Measurements from ENCODE around the gene SEL1L. TPM values are rescaled to one million over a fixed set of nuclear protein-coding genes. Genes with fewer than 3 reads are reported as not detected.
"Not testable (repeated sequence)": the region's sequence is repeated elsewhere in the genome, so short reads cannot be mapped to it uniquely, and the experiment has no call there.

Gene SEL1L
- total RNA-seq, 1 donor from 2014 or later = 28.0 TPM

GRCh38 chr14:81465507-81466228, 68.0 kb downstream of the SEL1L start:
- Histone ChIP-seq H3K27me3 (no peaks in the 10 kb centered on the region), H3F3A (ENCODE audit: low read depth) (no peaks in the 10 kb centered on the region), H2AFZ (replicated peaks) (peak overlapping the region; percentile 100), H3K4me2 (no peak overlapping the region), H3K36me3 (no peaks in the 10 kb centered on the region), H3K79me2 (ENCODE audit: low read depth) (no peaks in the 10 kb centered on the region), H4K20me1 (ENCODE audit: low read depth) (no peaks in the 10 kb centered on the region), H3K4me3 (no peak overlapping the region), H3K27ac (no peak overlapping the region), H3K4me1 (no peaks in the 10 kb centered on the region), H3K9me3 (ENCODE audit: low read depth) (no peaks in the 10 kb centered on the region), H3K9ac (no peak overlapping the region)
- no peak for DNase-seq (ENCODE audit: low spot score)
- Mint-ChIP-seq H3K27ac (peak overlapping the region; percentile 57), H3K4me3 (no peak overlapping the region), H3K27me3 (ENCODE audit: insufficient read depth, low read depth) (peaks cover 4% of the 10 kb centered on the region), H3K4me1 (peaks cover 9% of the 10 kb centered on the region), H3K36me3 (peaks cover 2% of the 10 kb centered on the region), H3K9me3 (peaks cover 9% of the 10 kb centered on the region)
- TF ChIP-seq EZH2 (IDR thresholded peaks at IDR 0.05) (no peak), EZH2phosphoT487 (IDR thresholded peaks at IDR 0.05) (no peak)
- TF ChIP-seq, protein P1, sequence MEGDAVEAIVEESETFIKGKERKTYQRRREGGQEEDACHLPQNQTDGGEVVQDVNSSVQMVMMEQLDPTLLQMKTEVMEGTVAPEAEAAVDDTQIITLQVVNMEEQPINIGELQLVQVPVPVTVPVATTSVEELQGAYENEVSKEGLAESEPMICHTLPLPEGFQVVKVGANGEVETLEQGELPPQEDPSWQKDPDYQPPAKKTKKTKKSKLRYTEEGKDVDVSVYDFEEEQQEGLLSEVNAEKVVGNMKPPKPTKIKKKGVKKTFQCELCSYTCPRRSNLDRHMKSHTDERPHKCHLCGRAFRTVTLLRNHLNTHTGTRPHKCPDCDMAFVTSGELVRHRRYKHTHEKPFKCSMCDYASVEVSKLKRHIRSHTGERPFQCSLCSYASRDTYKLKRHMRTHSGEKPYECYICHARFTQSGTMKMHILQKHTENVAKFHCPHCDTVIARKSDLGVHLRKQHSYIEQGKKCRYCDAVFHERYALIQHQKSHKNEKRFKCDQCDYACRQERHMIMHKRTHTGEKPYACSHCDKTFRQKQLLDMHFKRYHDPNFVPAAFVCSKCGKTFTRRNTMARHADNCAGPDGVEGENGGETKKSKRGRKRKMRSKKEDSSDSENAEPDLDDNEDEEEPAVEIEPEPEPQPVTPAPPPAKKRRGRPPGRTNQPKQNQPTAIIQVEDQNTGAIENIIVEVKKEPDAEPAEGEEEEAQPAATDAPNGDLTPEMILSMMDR (IDR thresholded peaks at IDR 0.05) = no peak

DNA sequence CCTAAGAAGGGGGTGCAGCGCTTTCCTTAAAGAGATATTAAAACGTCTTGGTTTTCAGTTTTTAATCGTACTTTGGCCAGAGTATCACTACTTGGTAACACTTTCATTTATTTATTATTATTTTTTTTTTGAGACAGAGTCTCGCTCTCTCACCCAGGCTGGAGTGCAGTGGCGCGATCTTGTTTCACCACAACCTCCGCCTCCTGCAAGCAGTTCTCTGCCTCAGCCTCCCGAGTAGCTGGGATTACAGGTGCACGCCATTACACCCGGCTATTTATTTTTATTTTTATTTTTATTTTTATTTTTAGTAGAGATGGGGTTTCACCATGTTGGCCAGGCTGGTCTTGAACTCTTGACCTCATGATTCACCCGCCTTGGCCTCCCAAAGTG, 68.7 kb downstream of the SEL1L start:
- not testable (repeated sequence) for H3K27me3 ChIP-seq; H3K9me3 ChIP-seq (ENCODE audit: low read depth); H3K9me3 Mint-ChIP-seq; H3K9ac ChIP-seq; H3K36me3 Mint-ChIP-seq; H3K4me1 Mint-ChIP-seq; H3F3A ChIP-seq (ENCODE audit: low read depth); DNase-seq (ENCODE audit: low spot score); H3K36me3 ChIP-seq; H3K27ac ChIP-seq; H3K4me1 ChIP-seq; H3K79me2 ChIP-seq (ENCODE audit: low read depth); H4K20me1 ChIP-seq (ENCODE audit: low read depth); H3K27me3 Mint-ChIP-seq (ENCODE audit: insufficient read depth, low read depth)
- Mint-ChIP-seq H3K4me3 (peak overlapping the region; percentile 7), H3K27ac (peak overlapping the region; percentile 72)
- Histone ChIP-seq H3K4me3 (peak overlapping the region; percentile 46), H2AFZ (replicated peaks) (peak overlapping the region; percentile 100), H3K4me2 (peak overlapping the region; percentile 86)

DNA sequence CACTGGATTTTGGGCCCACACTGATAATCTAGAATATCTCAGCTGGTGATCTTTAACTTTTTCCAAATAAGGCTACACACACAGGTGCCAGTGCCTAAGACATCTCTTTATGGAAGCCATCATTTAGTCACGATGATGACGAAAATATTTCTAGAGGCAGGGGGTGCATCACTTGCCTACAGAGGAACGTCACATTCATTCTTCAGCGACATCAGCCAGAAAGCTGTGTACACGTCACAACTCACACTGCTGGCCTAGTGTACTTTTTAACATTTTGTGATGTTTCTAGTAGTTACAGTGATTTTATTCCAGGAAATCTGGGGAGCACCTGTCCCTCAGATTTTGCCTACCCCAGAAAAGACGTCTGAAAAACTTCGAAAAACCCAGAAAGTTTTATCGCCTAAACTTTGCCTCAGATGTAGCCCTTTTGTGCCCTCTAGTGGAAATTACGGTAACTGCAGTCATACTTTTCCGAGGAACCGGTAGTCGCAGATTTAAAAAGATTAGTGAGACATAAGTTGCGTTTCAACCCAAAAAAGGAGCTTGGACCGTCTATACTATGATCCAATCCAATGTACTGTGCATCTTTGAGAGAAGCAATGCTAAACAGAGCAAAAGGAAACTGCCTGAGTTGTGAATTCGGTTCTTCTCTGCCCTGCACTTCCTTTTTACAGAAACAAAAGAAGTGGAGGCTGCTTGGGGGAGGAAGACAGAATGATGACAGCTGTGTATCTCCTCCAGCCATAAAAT, 69.2 kb downstream of the SEL1L start:
- no peaks in the 10 kb centered on the region for H3K79me2 ChIP-seq (ENCODE audit: low read depth)
- H3K27me3 ChIP-seq = no peaks in the 10 kb centered on the region
- no peaks in the 10 kb centered on the region for H3K9me3 ChIP-seq (ENCODE audit: low read depth)
- H3K36me3 Mint-ChIP-seq = peaks cover 2% of the 10 kb centered on the region
- peak; percentile 69 for DNase-seq (ENCODE audit: low spot score)
- peak overlapping the region; percentile 7 for H3K4me3 Mint-ChIP-seq
- H3K4me3 ChIP-seq = peak overlapping the region; percentile 46
- TF ChIP-seq EZH2phosphoT487 (IDR thresholded peaks at IDR 0.05) = no peak
- TF ChIP-seq, protein P1 (IDR thresholded peaks at IDR 0.05) = peak; percentile 95
- peaks cover 10% of the 10 kb centered on the region for H3K4me1 Mint-ChIP-seq
- no peak overlapping the region for H3K27ac ChIP-seq
- H3K4me2 ChIP-seq = peak overlapping the region; percentile 86
- no peaks in the 10 kb centered on the region for H3K36me3 ChIP-seq
- no peak overlapping the region for H3K9ac ChIP-seq
- peak overlapping the region; percentile 72 for H3K27ac Mint-ChIP-seq
- peaks cover 4% of the 10 kb centered on the region for H3K27me3 Mint-ChIP-seq (ENCODE audit: insufficient read depth, low read depth)
- H3K4me1 ChIP-seq = no peaks in the 10 kb centered on the region
- peak overlapping the region; percentile 100 for H2AFZ ChIP-seq (replicated peaks)
- H3F3A ChIP-seq (ENCODE audit: low read depth) = no peaks in the 10 kb centered on the region
- H3K9me3 Mint-ChIP-seq = peaks cover 9% of the 10 kb centered on the region
- H4K20me1 ChIP-seq (ENCODE audit: low read depth) = no peaks in the 10 kb centered on the region

DNA sequence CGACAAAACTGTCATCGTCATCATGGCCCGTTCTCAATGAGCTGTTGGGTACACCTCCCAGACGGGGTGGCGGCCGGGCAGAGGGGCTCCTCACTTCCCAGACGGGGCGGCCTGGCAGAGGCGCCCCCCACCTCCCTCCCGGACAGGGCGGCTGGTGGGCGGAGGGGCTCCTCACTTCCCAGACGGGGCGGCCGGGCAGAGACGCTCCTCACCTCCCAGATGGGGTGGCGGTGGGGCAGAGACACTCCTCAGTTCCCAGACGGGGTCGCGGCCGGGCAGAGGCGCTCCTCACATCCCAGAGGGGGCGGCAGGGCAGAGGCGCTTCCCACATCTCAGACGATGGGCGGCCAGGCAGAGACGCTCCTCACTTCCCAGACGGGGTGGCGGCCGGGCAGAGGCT, 71.3 kb downstream of the SEL1L start:
- H3K27me3 Mint-ChIP-seq (ENCODE audit: insufficient read depth, low read depth); H3K36me3 ChIP-seq; H4K20me1 ChIP-seq (ENCODE audit: low read depth); H3K27ac Mint-ChIP-seq; H3K4me1 ChIP-seq; H3K36me3 Mint-ChIP-seq; H3K9me3 Mint-ChIP-seq; H3K9me3 ChIP-seq (ENCODE audit: low read depth); H3K4me3 ChIP-seq; H2AFZ ChIP-seq (replicated peaks); H3K4me3 Mint-ChIP-seq; H3K4me2 ChIP-seq; H3K27me3 ChIP-seq; H3K27ac ChIP-seq; H3F3A ChIP-seq (ENCODE audit: low read depth); DNase-seq (ENCODE audit: low spot score); H3K9ac ChIP-seq; H3K79me2 ChIP-seq (ENCODE audit: low read depth): not testable (repeated sequence)
- H3K4me1 Mint-ChIP-seq = peaks cover 16% of the 10 kb centered on the region

Data from neural progenitor cell (in vitro differentiated cells).